Cardiac muscle cell (in vitro differentiated cells and primary cell): ENCODE measurements around the gene FGFR2. TPM values are rescaled to one million over a fixed set of nuclear protein-coding genes. Genes with fewer than 3 reads are reported as not detected.
A peak's percentile ranks its signal among the peaks of the same experiment; 100 is the strongest.

Experiments
- DNase-seq, 2 donors: peaks; one replicate each; pipeline versions ENCODE4 v3.0.0 to v3.0.0-alpha.2; 2010 to 2017; ENCODE audit warnings: low read depth in 1 of 2, low spot score in 1 of 2
- H3K27ac ChIP-seq: fragments of 200-600 bp; sonication (generic); 2 replicates; pipeline ENCODE4 v1.5.1; 2016
- H3K27me3 ChIP-seq: fragments of 200-600 bp; sonication (generic); 2 replicates; pipeline ENCODE4 v1.6.0; 2016; ENCODE audit warnings: control low read depth
- H3K36me3 ChIP-seq: fragments of 200-600 bp; sonication (generic); 2 replicates; pipeline ENCODE4 v1.5.1; 2016; ENCODE audit warnings: control low read depth
- H3K4me1 ChIP-seq: fragments of 200-600 bp; sonication (generic); 2 replicates; pipeline ENCODE4 v1.8.1; 2017; ENCODE audit warnings: low read depth, mild to moderate bottlenecking, mixed run types
- H3K4me3 ChIP-seq: fragments of 200-600 bp; sonication (generic); 2 replicates; pipeline ENCODE4 v1.5.1; 2016; ENCODE audit warnings: mild to moderate bottlenecking
- H3K9me3 ChIP-seq: fragments of 200-600 bp; sonication (generic); 2 replicates; pipeline ENCODE4 v1.5.1; 2017; ENCODE audit warnings: low read depth, mild to moderate bottlenecking, control low read depth
- polyA plus RNA-seq: library from polyadenylated mRNA; unstranded; fragments of >200 nt; fragmentation: Nextera tagmentation; extraction: Ambion mirVana; gene quantifications from 2 replicates; pipeline ENCODE4 v1.2.1, GENCODE V29; 2016
- total RNA-seq: library from RNA; depleted of rRNA; stranded (reverse); fragments of >200 nt; gene quantifications from 2 replicates; pipeline ENCODE4 v1.2.3, GENCODE V29; 2016
- TF ChIP-seq, protein P1 (sequence below): IDR thresholded peaks from 2 replicates; pipeline ENCODE4 v1.5.1; 2012; ENCODE audit warnings: low read depth, mild to moderate bottlenecking, low read length

Gene FGFR2
- total and polyA plus RNA-seq, 2 experiments from 2014 or later = 47.5 to 50.6 TPM

GRCh38 chr10:121610798-121611323 lies 12.6 kb upstream of the FGFR2 start:
- no peaks in the 10 kb centered on the region for H3K36me3 ChIP-seq
- TF ChIP-seq, protein P1, sequence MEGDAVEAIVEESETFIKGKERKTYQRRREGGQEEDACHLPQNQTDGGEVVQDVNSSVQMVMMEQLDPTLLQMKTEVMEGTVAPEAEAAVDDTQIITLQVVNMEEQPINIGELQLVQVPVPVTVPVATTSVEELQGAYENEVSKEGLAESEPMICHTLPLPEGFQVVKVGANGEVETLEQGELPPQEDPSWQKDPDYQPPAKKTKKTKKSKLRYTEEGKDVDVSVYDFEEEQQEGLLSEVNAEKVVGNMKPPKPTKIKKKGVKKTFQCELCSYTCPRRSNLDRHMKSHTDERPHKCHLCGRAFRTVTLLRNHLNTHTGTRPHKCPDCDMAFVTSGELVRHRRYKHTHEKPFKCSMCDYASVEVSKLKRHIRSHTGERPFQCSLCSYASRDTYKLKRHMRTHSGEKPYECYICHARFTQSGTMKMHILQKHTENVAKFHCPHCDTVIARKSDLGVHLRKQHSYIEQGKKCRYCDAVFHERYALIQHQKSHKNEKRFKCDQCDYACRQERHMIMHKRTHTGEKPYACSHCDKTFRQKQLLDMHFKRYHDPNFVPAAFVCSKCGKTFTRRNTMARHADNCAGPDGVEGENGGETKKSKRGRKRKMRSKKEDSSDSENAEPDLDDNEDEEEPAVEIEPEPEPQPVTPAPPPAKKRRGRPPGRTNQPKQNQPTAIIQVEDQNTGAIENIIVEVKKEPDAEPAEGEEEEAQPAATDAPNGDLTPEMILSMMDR = no peak
- H3K9me3 ChIP-seq = no peaks in the 10 kb centered on the region
- no peak overlapping the region for H3K4me3 ChIP-seq
- no peaks in the 10 kb centered on the region for H3K4me1 ChIP-seq
- no peak for DNase-seq
- no peaks in the 10 kb centered on the region for H3K27me3 ChIP-seq
- no peak overlapping the region for H3K27ac ChIP-seq

- no peak for DNase-seq
- TF ChIP-seq, protein P1 = no peak
- H3K36me3 ChIP-seq = no peaks in the 10 kb centered on the region
- H3K9me3 ChIP-seq = no peaks in the 10 kb centered on the region
- H3K27me3 ChIP-seq = no peaks in the 10 kb centered on the region
- H3K27ac ChIP-seq = no peak overlapping the region
- H3K4me1 ChIP-seq = no peaks in the 10 kb centered on the region
- no peak overlapping the region for H3K4me3 ChIP-seq
Measured at GRCh38 chr10:121609426-121610380, 11.5 kb upstream of the FGFR2 start.

GRCh38 chr10:121608469-121609190 lies 10.4 kb upstream of the FGFR2 start:
- Histone ChIP-seq H3K4me1 (no peaks in the 10 kb centered on the region), H3K36me3 (no peaks in the 10 kb centered on the region), H3K27ac (no peak overlapping the region), H3K27me3 (no peaks in the 10 kb centered on the region), H3K4me3 (peak overlapping the region; percentile 4), H3K9me3 (no peaks in the 10 kb centered on the region)
- DNase-seq = peak; percentile 27 to 59
- TF ChIP-seq, protein P1 = peak; percentile 79

GRCh38 chr10:121607310-121608055 lies 9.2 kb upstream of the FGFR2 start:
- Histone ChIP-seq H3K4me1 (no peaks in the 10 kb centered on the region), H3K27ac (no peak overlapping the region), H3K27me3 (no peaks in the 10 kb centered on the region), H3K4me3 (no peak overlapping the region), H3K9me3 (no peaks in the 10 kb centered on the region), H3K36me3 (no peaks in the 10 kb centered on the region)
- no peak for DNase-seq
- TF ChIP-seq, protein P1 = no peak

- H3K27me3 ChIP-seq = no peaks in the 10 kb centered on the region
- H3K9me3 ChIP-seq = no peaks in the 10 kb centered on the region
- H3K27ac ChIP-seq = no peak overlapping the region
- no peaks in the 10 kb centered on the region for H3K4me1 ChIP-seq
- H3K36me3 ChIP-seq = no peaks in the 10 kb centered on the region
- TF ChIP-seq, protein P1 = no peak
- no peak overlapping the region for H3K4me3 ChIP-seq
- no peak for DNase-seq
Measured at GRCh38 chr10:121605708-121606107, 7.5 kb upstream of the FGFR2 start.
